Measurements from ENCODE around the gene PTPN3. TPM values are rescaled to one million over a fixed set of nuclear protein-coding genes. Genes with fewer than 3 reads are reported as not detected.

PTPN3 gene
- total RNA-seq, 1 donor from 2014 or later: 1.1 TPM

- no peaks in the 10 kb centered on the region for H3K36me3 Mint-ChIP-seq (ENCODE audit: low read depth)
- DNase-seq (ENCODE audit: low read depth, low spot score): no peak
- peaks cover 12% of the 10 kb centered on the region for H3K4me1 Mint-ChIP-seq
- no peaks in the 10 kb centered on the region for H3K27me3 Mint-ChIP-seq (ENCODE audit: low read depth)
- no peak overlapping the region for H3K4me3 Mint-ChIP-seq
- no peak for TF ChIP-seq CTCF (conservative IDR thresholded peaks at IDR 0.05)
- no peak overlapping the region for H3K27ac Mint-ChIP-seq (ENCODE audit: unreplicated experiment)
- H3K9me3 Mint-ChIP-seq: no peaks in the 10 kb centered on the region
These were observed 48.9 kb downstream of the PTPN3 start for GRCh38 chr9:109449036-109449798.

DNA sequence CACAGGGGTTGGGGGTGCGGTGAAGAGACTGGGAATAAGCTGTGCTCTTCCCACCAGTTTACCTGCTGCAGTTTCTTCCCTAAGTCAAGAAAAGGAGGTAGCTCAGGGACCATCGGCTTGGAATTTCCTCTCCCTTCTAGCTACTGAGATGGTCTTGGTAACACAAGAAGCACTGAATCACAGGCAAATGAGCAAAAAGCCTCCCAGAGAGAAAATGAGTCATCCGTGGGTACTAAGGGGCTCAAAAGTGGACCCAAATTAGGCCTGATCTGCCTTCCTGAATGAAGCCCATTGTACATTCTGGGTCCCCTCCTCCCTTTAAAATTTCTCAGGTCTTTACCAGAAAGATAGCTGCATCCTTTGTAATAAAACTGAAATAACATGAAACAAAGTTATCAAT lies 49.9 kb downstream of the PTPN3 start:
- Mint-ChIP-seq H3K27me3 (ENCODE audit: low read depth) (no peaks in the 10 kb centered on the region), H3K36me3 (ENCODE audit: low read depth) (no peaks in the 10 kb centered on the region), H3K4me3 (no peak overlapping the region), H3K4me1 (peaks cover 12% of the 10 kb centered on the region), H3K9me3 (no peaks in the 10 kb centered on the region), H3K27ac (ENCODE audit: unreplicated experiment) (peak overlapping the region; percentile 43)
- DNase-seq (ENCODE audit: low read depth, low spot score): no peak
- no peak for TF ChIP-seq CTCF (conservative IDR thresholded peaks at IDR 0.05)

DNA sequence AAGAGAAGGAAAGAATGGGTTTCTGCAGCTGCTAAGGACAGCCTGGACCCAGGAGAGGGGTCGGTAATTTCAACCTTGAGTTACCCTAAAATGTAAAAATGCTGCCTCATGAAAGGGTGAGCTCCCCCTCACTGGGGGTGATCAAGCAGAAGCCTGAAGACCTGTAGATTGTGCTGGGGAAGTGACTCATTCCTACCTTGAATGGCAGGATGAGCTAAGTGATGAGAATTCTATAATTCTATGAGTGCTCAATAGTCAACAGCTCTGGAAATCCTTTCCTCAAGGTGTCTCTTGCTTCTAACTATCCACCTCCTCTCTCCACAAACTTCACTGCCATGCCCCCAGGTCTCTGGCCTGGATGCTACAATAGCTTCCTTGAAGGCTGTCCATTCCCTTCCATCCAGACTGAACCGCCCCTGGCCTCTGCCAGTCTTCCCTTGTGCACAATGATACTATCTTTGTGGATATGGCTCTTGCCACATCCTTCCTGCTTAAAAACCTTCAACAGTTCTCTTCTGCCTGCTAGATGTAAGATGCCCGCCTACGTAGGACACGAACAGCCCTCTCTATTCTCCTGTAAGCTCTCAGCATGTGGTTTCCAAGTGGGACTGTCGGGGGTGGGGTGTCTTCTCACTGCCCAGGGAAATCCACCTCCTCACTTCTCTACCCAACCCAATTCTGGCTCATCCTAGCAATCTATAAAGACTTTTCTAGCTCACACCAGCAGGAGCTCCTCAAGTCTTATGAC lies 50.6 kb downstream of the PTPN3 start:
- Mint-ChIP-seq H3K4me3 (no peak overlapping the region), H3K36me3 (ENCODE audit: low read depth) (no peaks in the 10 kb centered on the region), H3K27me3 (ENCODE audit: low read depth) (no peaks in the 10 kb centered on the region), H3K4me1 (peaks cover 12% of the 10 kb centered on the region), H3K9me3 (no peaks in the 10 kb centered on the region), H3K27ac (ENCODE audit: unreplicated experiment) (no peak overlapping the region)
- no peak for DNase-seq (ENCODE audit: low read depth, low spot score)
- TF ChIP-seq CTCF (conservative IDR thresholded peaks at IDR 0.05): no peak

DNA sequence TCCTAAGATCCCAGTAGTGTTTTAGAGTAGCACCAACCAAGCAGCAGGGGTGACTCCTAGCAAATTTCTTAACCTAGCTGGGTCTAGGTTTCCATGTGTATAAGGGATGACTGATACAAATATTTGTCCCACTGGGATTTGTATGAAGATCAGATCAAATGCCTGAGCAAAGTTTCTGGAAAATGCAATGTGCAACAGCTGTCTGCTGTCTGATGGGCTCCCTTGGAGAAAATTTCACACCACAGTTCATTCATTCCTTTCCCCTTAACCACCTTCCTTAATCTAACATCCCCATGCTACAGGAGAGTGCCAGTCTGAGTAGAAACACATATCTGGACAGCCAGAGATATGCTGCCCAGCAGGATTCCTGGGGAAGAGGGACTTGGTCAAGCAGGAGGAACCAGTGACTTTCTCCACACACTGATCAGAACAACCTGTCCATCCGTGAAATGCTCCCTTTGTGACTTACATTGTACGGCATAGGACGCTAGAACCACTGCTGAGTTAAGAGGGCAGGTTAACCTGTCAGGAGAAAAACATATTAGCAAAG lies 53.3 kb downstream of the PTPN3 start:
- no peak for TF ChIP-seq CTCF (conservative IDR thresholded peaks at IDR 0.05)
- no peak for DNase-seq (ENCODE audit: low read depth, low spot score)
- H3K27ac Mint-ChIP-seq (ENCODE audit: unreplicated experiment): no peak overlapping the region
- H3K4me3 Mint-ChIP-seq: no peak overlapping the region
- peaks cover 22% of the 10 kb centered on the region for H3K4me1 Mint-ChIP-seq
- H3K36me3 Mint-ChIP-seq (ENCODE audit: low read depth): no peaks in the 10 kb centered on the region
- peaks cover 3% of the 10 kb centered on the region for H3K9me3 Mint-ChIP-seq
- no peaks in the 10 kb centered on the region for H3K27me3 Mint-ChIP-seq (ENCODE audit: low read depth)

- Mint-ChIP-seq H3K9me3 (peaks cover 3% of the 10 kb centered on the region), H3K4me1 (peaks cover 16% of the 10 kb centered on the region), H3K27me3 (ENCODE audit: low read depth) (no peaks in the 10 kb centered on the region), H3K27ac (ENCODE audit: unreplicated experiment) (no peak overlapping the region), H3K36me3 (ENCODE audit: low read depth) (no peaks in the 10 kb centered on the region), H3K4me3 (no peak overlapping the region)
- DNase-seq (ENCODE audit: low read depth, low spot score): no peak
- TF ChIP-seq CTCF (conservative IDR thresholded peaks at IDR 0.05): no peak
These were observed 55.4 kb downstream of the PTPN3 start for GRCh38 chr9:109442716-109443115.

Measured in neural crest cell (in vitro differentiated cells).